Stimulated activated CD8-positive, alpha-beta memory T cell treated with anti-CD3 and anti-CD28 coated beads, Interleukin-15, amount 100 ng/mL, for 24 hours (primary cell): Measurements from ENCODE around the gene NSUN4.
"Not testable (repeated sequence)": the region's sequence is repeated elsewhere in the genome, so short reads cannot be mapped to it uniquely, and the experiment has no call there.

Experiments
- DNase-seq: peaks from one replicate; pipeline ENCODE4 v3.0.0-alpha.2; 2020; ENCODE audit warnings: low read depth

Gene NSUN4

GRCh38 chr1:46367701-46368100, 27.1 kb downstream of the NSUN4 start:
- DNase-seq = not testable (repeated sequence)

- no peak for DNase-seq
These were observed 28.2 kb downstream of the NSUN4 start for GRCh38 chr1:46368791-46369190.

GRCh38 chr1:46369542-46370213, 29.1 kb downstream of the NSUN4 start:
- DNase-seq = no peak

GRCh38 chr1:46370214-46370633, 29.6 kb downstream of the NSUN4 start:
- DNase-seq = no peak

- DNase-seq = no peak
These were observed 31.8 kb downstream of the NSUN4 start for GRCh38 chr1:46372431-46372830.

GRCh38 chr1:46379996-46380395, 39.4 kb downstream of the NSUN4 start:
- no peak for DNase-seq

GRCh38 chr1:46380508-46380907, 39.9 kb downstream of the NSUN4 start:
- no peak for DNase-seq

- DNase-seq = no peak
These were observed 52.9 kb downstream of the NSUN4 start for GRCh38 chr1:46393510-46393909.

- no peak for DNase-seq
These were observed 53.7 kb downstream of the NSUN4 start, which contains the start of gene FAAH for GRCh38 chr1:46394108-46394871. Gene FAAH (plus strand): TSS chr1:46394317. CDS start chr1:46394349, 32 bp downstream.

GRCh38 chr1:46394872-46395465, 54.4 kb downstream of the NSUN4 start:
- DNase-seq = no peak

GRCh38 chr1:46396441-46397398, 56.1 kb downstream of the NSUN4 start:
- DNase-seq = no peak

GRCh38 chr1:46399307-46399706, 58.7 kb downstream of the NSUN4 start:
- no peak for DNase-seq

- DNase-seq = no peak
These were observed 59.8 kb downstream of the NSUN4 start for GRCh38 chr1:46400421-46400820.

- no peak for DNase-seq
These were observed 60.7 kb downstream of the NSUN4 start for GRCh38 chr1:46401154-46401913.

GRCh38 chr1:46401964-46402626, 61.5 kb downstream of the NSUN4 start:
- DNase-seq = no peak

- no peak for DNase-seq
These were observed 63.3 kb downstream of the NSUN4 start for GRCh38 chr1:46403916-46404315.

- DNase-seq = no peak
These were observed 64.0 kb downstream of the NSUN4 start for GRCh38 chr1:46404482-46405196.

GRCh38 chr1:46405197-46405555, 64.6 kb downstream of the NSUN4 start:
- DNase-seq = no peak

- no peak for DNase-seq
These were observed 65.1 kb downstream of the NSUN4 start for GRCh38 chr1:46405724-46406123.
